Spleen (tissue), 7 donors: ENCODE measurements around the gene SPATA16.

Experiments
- POLR2A ChIP-seq, 3 donors: fragments of 450-650 bp; IDR thresholded peaks; one replicate each; pipeline ENCODE4 v1.5.1; 2017; ENCODE audit warnings: antibody characterized with exemption in 3 of 3, mild to moderate bottlenecking in 1 of 3
- POLR2AphosphoS5 ChIP-seq, 3 donors: sonication (generic); formaldehyde crosslinking; IDR thresholded peaks; one replicate each; pipeline ENCODE4 v1.5.1; 2017; ENCODE audit warnings: antibody characterized with exemption in 3 of 3
- TF ChIP-seq, protein P1 (sequence below), 11 experiments: fragments of 200-600 bp in 7 of 11; fragments of 450-650 bp in 4 of 11; sonication (generic) in 4 of 11; IDR thresholded peaks in 8 of 11; conservative IDR thresholded peaks in 3 of 11; 1 replicate in 7 of 11; 2 replicates in 4 of 11; pipeline versions ENCODE4 v1.4.0 to v1.8.0; 2016 to 2021; ENCODE audit warnings: antibody characterized with exemption in 11 of 11, inconsistent platforms in 4 of 11, mild to moderate bottlenecking in 1 of 11
- donor health status: DM: no; HTN: no; CAD: no; lungs with moderate emphysema.
- donor health status: DM: no; HTN: no; CAD: no.
- donor health status: DM: no; HTN: no; CAD: no.

DNA sequence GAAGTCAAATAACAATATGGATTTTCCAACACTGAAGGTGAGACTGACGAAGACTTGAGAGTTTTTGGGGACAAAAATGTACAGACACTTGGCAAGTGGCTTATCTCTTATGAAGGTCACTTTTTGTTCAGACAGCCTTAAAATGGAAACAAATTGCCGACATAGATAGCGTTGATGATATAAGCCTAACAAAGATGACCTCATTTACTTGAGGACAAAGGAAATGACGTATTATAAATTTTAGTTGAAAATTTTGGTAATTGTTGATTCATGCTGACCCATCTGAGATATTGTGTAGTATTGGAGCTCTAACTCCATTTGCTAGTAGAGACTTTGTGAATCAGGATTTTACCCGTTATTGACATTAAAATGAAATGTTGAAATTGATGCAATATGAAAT is 168.3 kb downstream of the SPATA16 start:
- TF ChIP-seq, protein P1, sequence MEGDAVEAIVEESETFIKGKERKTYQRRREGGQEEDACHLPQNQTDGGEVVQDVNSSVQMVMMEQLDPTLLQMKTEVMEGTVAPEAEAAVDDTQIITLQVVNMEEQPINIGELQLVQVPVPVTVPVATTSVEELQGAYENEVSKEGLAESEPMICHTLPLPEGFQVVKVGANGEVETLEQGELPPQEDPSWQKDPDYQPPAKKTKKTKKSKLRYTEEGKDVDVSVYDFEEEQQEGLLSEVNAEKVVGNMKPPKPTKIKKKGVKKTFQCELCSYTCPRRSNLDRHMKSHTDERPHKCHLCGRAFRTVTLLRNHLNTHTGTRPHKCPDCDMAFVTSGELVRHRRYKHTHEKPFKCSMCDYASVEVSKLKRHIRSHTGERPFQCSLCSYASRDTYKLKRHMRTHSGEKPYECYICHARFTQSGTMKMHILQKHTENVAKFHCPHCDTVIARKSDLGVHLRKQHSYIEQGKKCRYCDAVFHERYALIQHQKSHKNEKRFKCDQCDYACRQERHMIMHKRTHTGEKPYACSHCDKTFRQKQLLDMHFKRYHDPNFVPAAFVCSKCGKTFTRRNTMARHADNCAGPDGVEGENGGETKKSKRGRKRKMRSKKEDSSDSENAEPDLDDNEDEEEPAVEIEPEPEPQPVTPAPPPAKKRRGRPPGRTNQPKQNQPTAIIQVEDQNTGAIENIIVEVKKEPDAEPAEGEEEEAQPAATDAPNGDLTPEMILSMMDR (IDR thresholded peaks at IDR 0.05 in 8 of 11, conservative IDR thresholded peaks at IDR 0.05 in 3 of 11), result no peak
- no peak for TF ChIP-seq POLR2AphosphoS5 (IDR thresholded peaks at IDR 0.05)
- no peak for TF ChIP-seq POLR2A (IDR thresholded peaks at IDR 0.05)
